ENCODE data around the gene SGMS1. TPM values are rescaled to one million over a fixed set of nuclear protein-coding genes. Genes with fewer than 3 reads are reported as not detected.
"Not testable (repeated sequence)": the region's sequence is repeated elsewhere in the genome, so short reads cannot be mapped to it uniquely, and the experiment has no call there.

SGMS1 gene
- total and polyA plus RNA-seq, 2 donors (not counting 3 experiments of a cell fraction or from before 2014, with no cell fraction given): 9.7 to 23.7 TPM

- FAIRE-seq (no peak), DNase-seq (ENCODE audit: low read depth, low spot score) (no peak)
- Histone ChIP-seq H3K9ac (replicated peaks; ENCODE audit: extremely low read depth, insufficient read depth, low read length) (no peak overlapping the region), H3K9me3 (replicated peaks; ENCODE audit: control insufficient read depth, insufficient read depth, low read length) (no peaks in the 10 kb centered on the region), H3K36me3 (ENCODE audit: control insufficient read depth in 2 of 2, extremely low read depth in 1 of 2, insufficient read depth in 2 of 2, low read length in 2 of 2) (no peaks in the 10 kb centered on the region), H4K20me1 (replicated peaks; ENCODE audit: control insufficient read depth, extremely low read depth, insufficient read depth, low read length) (no peaks in the 10 kb centered on the region), H3K27ac (ENCODE audit: insufficient read depth, low read depth, low read length) (no peak overlapping the region), H3K9me1 (replicated peaks; ENCODE audit: control insufficient read depth, extremely low read depth, insufficient read depth, low read length) (no peaks in the 10 kb centered on the region), H3K27me3 (ENCODE audit: control insufficient read depth in 2 of 2, insufficient read depth in 2 of 2, low read length in 2 of 2) (peaks cover 0 to under 1% of the 10 kb centered on the region in 2 experiments), H3K4me1 (ENCODE audit: control insufficient read depth, extremely low read depth, insufficient read depth, low read length) (peaks cover 14% of the 10 kb centered on the region), H3K4me3 (replicated peaks in 1 of 3; ENCODE audit: insufficient read depth in 1 of 3, low read depth in 1 of 3, low read length in 3 of 3) (no peak overlapping the region), H3K4me2 (ENCODE audit: insufficient read depth, low read length) (no peak overlapping the region), H2AFZ (ENCODE audit: low read depth, low read length) (no peak overlapping the region), H3K79me2 (ENCODE audit: control insufficient read depth, insufficient read depth, low read length) (no peaks in the 10 kb centered on the region)
- intact Hi-C loops (cut with micrococcal nuclease) (no loop called here), dilution Hi-C loops (cut with MboI; ENCODE audit: extremely low pct_ligation_motif_present, low sequenced_read_pairs) (no loop called here)
- ChIA-PET POLR2A (no interaction called here), CTCF (no interaction called here)
- TF ChIP-seq MAX (IDR thresholded peaks at IDR 0.05; ENCODE audit: insufficient read depth, insufficient read length): no peak
- no peak for TF ChIP-seq MYC (IDR thresholded peaks at IDR 0.05; ENCODE audit: low read depth, low read length)
- TF ChIP-seq, protein P1, sequence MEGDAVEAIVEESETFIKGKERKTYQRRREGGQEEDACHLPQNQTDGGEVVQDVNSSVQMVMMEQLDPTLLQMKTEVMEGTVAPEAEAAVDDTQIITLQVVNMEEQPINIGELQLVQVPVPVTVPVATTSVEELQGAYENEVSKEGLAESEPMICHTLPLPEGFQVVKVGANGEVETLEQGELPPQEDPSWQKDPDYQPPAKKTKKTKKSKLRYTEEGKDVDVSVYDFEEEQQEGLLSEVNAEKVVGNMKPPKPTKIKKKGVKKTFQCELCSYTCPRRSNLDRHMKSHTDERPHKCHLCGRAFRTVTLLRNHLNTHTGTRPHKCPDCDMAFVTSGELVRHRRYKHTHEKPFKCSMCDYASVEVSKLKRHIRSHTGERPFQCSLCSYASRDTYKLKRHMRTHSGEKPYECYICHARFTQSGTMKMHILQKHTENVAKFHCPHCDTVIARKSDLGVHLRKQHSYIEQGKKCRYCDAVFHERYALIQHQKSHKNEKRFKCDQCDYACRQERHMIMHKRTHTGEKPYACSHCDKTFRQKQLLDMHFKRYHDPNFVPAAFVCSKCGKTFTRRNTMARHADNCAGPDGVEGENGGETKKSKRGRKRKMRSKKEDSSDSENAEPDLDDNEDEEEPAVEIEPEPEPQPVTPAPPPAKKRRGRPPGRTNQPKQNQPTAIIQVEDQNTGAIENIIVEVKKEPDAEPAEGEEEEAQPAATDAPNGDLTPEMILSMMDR (IDR thresholded peaks at IDR 0.05; ENCODE audit: extremely low read depth in 1 of 2, insufficient read depth in 1 of 2, low read depth in 1 of 2, low read length in 2 of 2): no peak
- no peak for TF ChIP-seq POLR2A (IDR thresholded peaks at IDR 0.05; ENCODE audit: low read depth, low read length)
- TF ChIP-seq EZH2 (IDR thresholded peaks at IDR 0.05; ENCODE audit: borderline replicate concordance, low read depth, low read length, severe bottlenecking): no peak
- no peak for TF ChIP-seq POLR2AphosphoS5 (IDR thresholded peaks at IDR 0.05; ENCODE audit: insufficient read depth, low read depth, low read length)
- no peak for TF ChIP-seq FOS (IDR thresholded peaks at IDR 0.05; ENCODE audit: borderline replicate concordance, insufficient read depth, low read length)
- TF ChIP-seq GATA2 (IDR thresholded peaks at IDR 0.05; ENCODE audit: insufficient read depth, insufficient read length, low read depth, low read length): no peak
- TF ChIP-seq JUN (IDR thresholded peaks at IDR 0.05; ENCODE audit: borderline replicate concordance, insufficient read depth, insufficient read length, low read depth): no peak
- no TSS peak for BruUV-seq (replicated peaks)
These were observed 24.6 kb upstream of the SGMS1 start for GRCh38 chr10:50648089-50648934.

DNA sequence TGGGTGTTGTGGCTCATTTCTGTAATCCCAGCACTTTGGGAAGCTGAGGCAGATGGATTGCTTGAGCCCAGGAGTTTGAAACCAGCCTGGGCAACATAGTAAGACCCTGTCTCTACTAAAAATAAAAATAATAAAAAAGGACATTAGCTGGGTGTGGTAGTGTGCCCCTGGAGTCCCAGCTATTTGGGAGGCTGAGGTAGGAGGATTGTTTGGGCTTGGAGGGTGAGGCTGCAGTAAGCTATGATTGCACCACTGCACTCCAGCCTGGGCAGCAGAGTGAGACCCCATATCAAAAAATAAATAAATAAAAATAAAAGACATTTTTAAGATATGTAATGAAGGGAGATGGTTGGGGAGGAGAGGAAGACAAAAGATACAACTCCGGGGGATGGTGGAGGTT, 23.6 kb upstream of the SGMS1 start:
- H3K4me1 ChIP-seq (ENCODE audit: control insufficient read depth, extremely low read depth, insufficient read depth, low read length); BruUV-seq (replicated peaks); H3K4me3 ChIP-seq (replicated peaks in 1 of 3; ENCODE audit: insufficient read depth in 1 of 3, low read depth in 1 of 3, low read length in 3 of 3); intact Hi-C loops (cut with micrococcal nuclease); H3K4me2 ChIP-seq (ENCODE audit: insufficient read depth, low read length); H3K9ac ChIP-seq (replicated peaks; ENCODE audit: extremely low read depth, insufficient read depth, low read length); H4K20me1 ChIP-seq (replicated peaks; ENCODE audit: control insufficient read depth, extremely low read depth, insufficient read depth, low read length); H3K9me1 ChIP-seq (replicated peaks; ENCODE audit: control insufficient read depth, extremely low read depth, insufficient read depth, low read length); FAIRE-seq; H3K79me2 ChIP-seq (ENCODE audit: control insufficient read depth, insufficient read depth, low read length); H3K27ac ChIP-seq (ENCODE audit: insufficient read depth, low read depth, low read length); DNase-seq (ENCODE audit: low read depth, low spot score); H3K36me3 ChIP-seq (ENCODE audit: control insufficient read depth in 2 of 2, extremely low read depth in 1 of 2, insufficient read depth in 2 of 2, low read length in 2 of 2); H2AFZ ChIP-seq (ENCODE audit: low read depth, low read length); H3K9me3 ChIP-seq (replicated peaks; ENCODE audit: control insufficient read depth, insufficient read depth, low read length); H3K27me3 ChIP-seq (ENCODE audit: control insufficient read depth in 2 of 2, insufficient read depth in 2 of 2, low read length in 2 of 2); dilution Hi-C loops (cut with MboI; ENCODE audit: extremely low pct_ligation_motif_present, low sequenced_read_pairs): not testable (repeated sequence)
- ChIA-PET CTCF (interaction anchor here (0.8 kb wide), 1 partner anchor 13 kb away, joined by 3 read pairs; no protein-coding TSS in a partner anchor), POLR2A (interaction anchor here (0.7 kb wide), 1 partner anchor 70 kb away, joined by 5 read pairs; no protein-coding TSS in a partner anchor)

Measured in endothelial cell of umbilical vein (primary cell).